ENCODE data around the gene ABCC4.

The ABCC4 gene

GRCh38 chr13:95245071-95245470 is 56.2 kb downstream of the ABCC4 start:
- TF ChIP-seq, protein P1, sequence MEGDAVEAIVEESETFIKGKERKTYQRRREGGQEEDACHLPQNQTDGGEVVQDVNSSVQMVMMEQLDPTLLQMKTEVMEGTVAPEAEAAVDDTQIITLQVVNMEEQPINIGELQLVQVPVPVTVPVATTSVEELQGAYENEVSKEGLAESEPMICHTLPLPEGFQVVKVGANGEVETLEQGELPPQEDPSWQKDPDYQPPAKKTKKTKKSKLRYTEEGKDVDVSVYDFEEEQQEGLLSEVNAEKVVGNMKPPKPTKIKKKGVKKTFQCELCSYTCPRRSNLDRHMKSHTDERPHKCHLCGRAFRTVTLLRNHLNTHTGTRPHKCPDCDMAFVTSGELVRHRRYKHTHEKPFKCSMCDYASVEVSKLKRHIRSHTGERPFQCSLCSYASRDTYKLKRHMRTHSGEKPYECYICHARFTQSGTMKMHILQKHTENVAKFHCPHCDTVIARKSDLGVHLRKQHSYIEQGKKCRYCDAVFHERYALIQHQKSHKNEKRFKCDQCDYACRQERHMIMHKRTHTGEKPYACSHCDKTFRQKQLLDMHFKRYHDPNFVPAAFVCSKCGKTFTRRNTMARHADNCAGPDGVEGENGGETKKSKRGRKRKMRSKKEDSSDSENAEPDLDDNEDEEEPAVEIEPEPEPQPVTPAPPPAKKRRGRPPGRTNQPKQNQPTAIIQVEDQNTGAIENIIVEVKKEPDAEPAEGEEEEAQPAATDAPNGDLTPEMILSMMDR (IDR thresholded peaks at IDR 0.05; ENCODE audit: low read depth, low read length, missing control alignments), result no peak

GRCh38 chr13:95243207-95243606 is 58.0 kb downstream of the ABCC4 start:
- no peak for DNase-seq (ENCODE audit: low read depth)
- in situ Hi-C loops (cut with HindIII; ENCODE audit: low sequenced_read_pairs), result no loop called here
- TF ChIP-seq, protein P1 (IDR thresholded peaks at IDR 0.05; ENCODE audit: low read depth, low read length, missing control alignments), result no peak
- H3K4me3 ChIP-seq (ENCODE audit: low read depth, low read length), result no peak overlapping the region

More at GRCh38 chr13:95245071-95245470, 56.2 kb downstream of the ABCC4 start:
- no peak overlapping the region for H3K4me3 ChIP-seq (ENCODE audit: low read depth, low read length)
- DNase-seq (ENCODE audit: low read depth), result no peak
- in situ Hi-C loops (cut with HindIII; ENCODE audit: low sequenced_read_pairs), result no loop called here

- no peak overlapping the region for H3K4me3 ChIP-seq (ENCODE audit: low read depth, low read length)
- DNase-seq (ENCODE audit: low read depth), result no peak
- in situ Hi-C loops (cut with HindIII; ENCODE audit: low sequenced_read_pairs), result no loop called here
- TF ChIP-seq, protein P1 (IDR thresholded peaks at IDR 0.05; ENCODE audit: low read depth, low read length, missing control alignments), result no peak
These were observed 59.9 kb downstream of the ABCC4 start for GRCh38 chr13:95241321-95241720.

DNA sequence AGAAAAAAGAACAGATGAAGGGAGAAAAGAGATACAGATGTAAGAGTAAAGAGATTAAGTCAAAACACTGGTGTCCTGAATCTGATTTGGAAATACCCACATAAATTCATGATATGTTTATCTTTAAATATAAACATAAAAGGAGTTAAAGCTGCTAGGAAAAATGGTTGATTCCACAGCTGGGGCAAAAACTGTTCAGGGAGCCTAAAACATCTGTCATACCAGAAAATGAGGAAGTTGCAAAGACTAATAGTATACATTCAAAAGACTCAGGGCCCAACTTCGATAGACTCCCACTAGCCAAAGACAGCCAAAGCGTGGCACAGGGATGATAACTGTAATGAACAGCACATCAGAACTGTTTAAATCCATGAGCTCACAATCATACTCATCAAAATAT is 62.0 kb downstream of the ABCC4 start:
- no peak overlapping the region for H3K4me3 ChIP-seq (ENCODE audit: low read depth, low read length)
- in situ Hi-C loops (cut with HindIII; ENCODE audit: low sequenced_read_pairs), result no loop called here
- DNase-seq (ENCODE audit: low read depth), result no peak
- TF ChIP-seq, protein P1 (IDR thresholded peaks at IDR 0.05; ENCODE audit: low read depth, low read length, missing control alignments), result no peak

- H3K4me3 ChIP-seq (ENCODE audit: low read depth, low read length), result no peak overlapping the region
- in situ Hi-C loops (cut with HindIII; ENCODE audit: low sequenced_read_pairs), result no loop called here
- TF ChIP-seq, protein P1 (IDR thresholded peaks at IDR 0.05; ENCODE audit: low read depth, low read length, missing control alignments), result no peak
- no peak for DNase-seq (ENCODE audit: low read depth)
These were observed 63.9 kb downstream of the ABCC4 start for GRCh38 chr13:95237310-95237870.

GRCh38 chr13:95236774-95237173 is 64.5 kb downstream of the ABCC4 start:
- TF ChIP-seq, protein P1 (IDR thresholded peaks at IDR 0.05; ENCODE audit: low read depth, low read length, missing control alignments), result no peak
- no peak overlapping the region for H3K4me3 ChIP-seq (ENCODE audit: low read depth, low read length)
- DNase-seq (ENCODE audit: low read depth), result no peak
- in situ Hi-C loops (cut with HindIII; ENCODE audit: low sequenced_read_pairs), result no loop called here
